ENCODE data around the gene LRRK1.

DNA sequence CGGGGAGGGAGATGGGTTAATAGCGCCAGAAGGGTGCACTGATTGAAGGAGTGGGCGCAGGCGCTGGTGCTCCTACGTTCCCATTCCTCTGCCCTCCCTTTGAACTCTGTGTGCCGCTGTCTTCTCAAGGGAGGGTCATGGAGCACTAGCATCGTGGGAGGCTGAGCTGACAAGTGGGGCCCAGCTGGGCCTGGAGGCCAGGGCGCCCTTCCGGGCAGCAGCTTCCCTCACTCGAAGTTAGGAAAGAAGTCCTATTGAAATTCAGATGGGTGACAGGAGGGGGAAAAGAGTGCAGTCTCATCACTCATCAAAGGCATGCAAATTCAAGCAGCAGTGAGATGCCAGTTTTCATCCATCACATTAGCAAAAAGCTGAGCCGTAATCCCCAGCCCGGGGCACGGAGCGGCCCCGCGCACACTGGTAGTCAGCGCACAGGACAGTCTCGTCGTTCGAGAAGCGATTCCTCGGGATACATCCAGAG, 128.2 kb downstream of the LRRK1 start:
- TF ChIP-seq TCF12 (IDR thresholded peaks at IDR 0.05; ENCODE audit: low read depth) (no peak), EP300 (IDR thresholded peaks at IDR 0.05; ENCODE audit: borderline replicate concordance) (no peak), CREB1 (IDR thresholded peaks at IDR 0.05; ENCODE audit: low read depth) (no peak), EGR1 (IDR thresholded peaks at IDR 0.05) (no peak), USF1 (IDR thresholded peaks at IDR 0.05) (no peak), RAD21 (IDR thresholded peaks at IDR 0.05; ENCODE audit: low read depth) (no peak)
